Measurements from ENCODE around the gene GAB4.
A peak's percentile ranks its signal among the peaks of the same experiment; 100 is the strongest.
"Not testable (repeated sequence)": the region's sequence is repeated elsewhere in the genome, so short reads cannot be mapped to it uniquely, and the experiment has no call there.

GAB4 gene

GRCh38 chr22:16936625-16937024 is 71.4 kb downstream of the GAB4 start:
- Histone ChIP-seq H3K27ac (ENCODE audit: low read length) (no peak overlapping the region), H3K9me3 (ENCODE audit: control insufficient read depth, insufficient read depth, low read length) (no peaks in the 10 kb centered on the region), H3K36me3 (ENCODE audit: control insufficient read depth, insufficient read depth, low read length) (no peaks in the 10 kb centered on the region), H3K4me1 (ENCODE audit: control insufficient read depth, insufficient read depth, low read length) (no peaks in the 10 kb centered on the region), H3K27me3 (ENCODE audit: control insufficient read depth, insufficient read depth, low read length) (no peaks in the 10 kb centered on the region), H3K4me3 (ENCODE audit: low read length) (no peak overlapping the region)
- DNase-seq (ENCODE audit: low read depth, low spot score), result no peak
- WGBS (ENCODE audit: insufficient coverage, insufficient read length), result no CpG with 5 or more reads among the region's 5 CpGs

- DNase-seq (ENCODE audit: low read depth, low spot score), result no peak
These were observed 72.8 kb downstream of the GAB4 start for GRCh38 chr22:16935209-16935608.

DNA sequence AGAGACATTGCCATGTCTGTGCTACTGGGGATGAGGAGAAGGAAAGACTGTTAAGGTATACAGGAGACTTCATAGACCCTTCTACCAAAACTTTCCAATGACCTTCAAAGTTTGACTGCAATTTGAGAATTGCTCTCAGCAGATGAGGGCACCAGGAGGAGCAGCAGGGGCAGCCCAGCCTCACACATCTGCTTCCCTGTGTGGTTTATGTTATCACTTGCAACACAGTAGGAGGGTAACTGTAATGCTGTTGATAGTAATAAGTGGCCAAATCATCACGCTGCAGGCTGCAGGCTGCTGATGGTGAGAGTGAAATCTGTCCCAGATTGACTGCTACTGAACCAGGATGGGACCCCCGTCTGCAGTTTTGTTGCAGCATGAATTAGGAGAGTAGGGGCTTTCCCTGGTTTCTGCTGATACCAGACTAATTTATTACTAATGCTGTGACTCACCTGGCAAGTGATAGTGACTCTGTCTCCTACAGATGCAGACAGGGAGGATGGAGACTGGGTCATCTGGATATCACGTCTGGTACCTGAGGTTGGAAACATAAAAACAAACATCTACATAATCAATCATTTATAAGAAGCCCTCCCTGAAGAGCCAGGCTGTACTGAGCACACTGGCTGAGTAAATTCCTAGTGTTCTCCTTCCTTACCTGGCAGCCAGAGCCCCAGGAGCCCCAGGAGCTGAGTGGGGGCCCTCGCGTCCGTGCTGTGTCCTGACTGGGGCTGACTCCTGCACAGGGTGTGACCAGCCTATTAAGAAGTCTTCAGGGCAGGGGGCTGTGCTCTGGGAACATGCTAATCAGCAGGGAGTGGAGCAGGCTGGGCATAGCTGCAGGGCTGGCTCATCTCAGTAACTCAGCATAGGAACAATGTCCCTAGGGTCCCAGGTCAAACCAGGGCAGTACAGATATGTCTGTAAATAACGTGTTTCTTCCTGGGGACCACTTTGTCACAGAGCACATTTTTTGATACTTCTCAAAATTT is 74.4 kb downstream of the GAB4 start:
- Histone ChIP-seq H3K27me3 (ENCODE audit: control insufficient read depth, insufficient read depth, low read length) (no peaks in the 10 kb centered on the region), H3K4me3 (ENCODE audit: low read length) (no peak overlapping the region)
- no CpG with 5 or more reads among the region's 7 CpGs for whole genome bisulfite sequencing (ENCODE audit: insufficient coverage, insufficient read length)

More at GRCh38 chr22:16935209-16935608, 72.8 kb downstream of the GAB4 start:
- H3K36me3 ChIP-seq (ENCODE audit: control insufficient read depth, insufficient read depth, low read length), result no peaks in the 10 kb centered on the region
- H3K27ac ChIP-seq (ENCODE audit: low read length), result no peak overlapping the region
- H3K27me3 ChIP-seq (ENCODE audit: control insufficient read depth, insufficient read depth, low read length), result no peaks in the 10 kb centered on the region
- no peak overlapping the region for H3K4me3 ChIP-seq (ENCODE audit: low read length)
- no peaks in the 10 kb centered on the region for H3K9me3 ChIP-seq (ENCODE audit: control insufficient read depth, insufficient read depth, low read length)
- no CpG with 5 or more reads among the region's 4 CpGs for WGBS (ENCODE audit: insufficient coverage, insufficient read length)
- no peaks in the 10 kb centered on the region for H3K4me1 ChIP-seq (ENCODE audit: control insufficient read depth, insufficient read depth, low read length)

DNA sequence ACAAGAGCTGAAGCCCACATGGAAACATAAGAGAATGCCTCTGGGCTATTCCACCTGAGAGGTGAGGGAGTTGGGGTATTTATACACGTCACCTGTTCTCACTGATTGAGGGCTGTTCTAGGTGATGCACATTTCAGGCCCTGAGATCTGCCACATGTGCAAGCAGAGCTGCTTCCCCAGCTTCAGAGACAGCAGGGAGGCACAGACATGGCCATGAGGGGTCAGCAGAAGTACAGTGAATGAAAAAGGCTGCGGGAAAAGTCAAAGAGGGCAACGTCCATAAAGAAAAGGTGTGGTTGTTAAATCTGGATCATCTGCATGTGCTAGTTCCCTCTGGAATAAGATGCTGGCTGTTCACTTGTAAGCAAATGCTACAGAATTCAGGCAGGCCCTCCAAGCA is 75.4 kb downstream of the GAB4 start:
- no peak overlapping the region for H3K27ac ChIP-seq (ENCODE audit: low read length)
- no peak overlapping the region for H3K4me3 ChIP-seq (ENCODE audit: low read length)
- no peaks in the 10 kb centered on the region for H3K36me3 ChIP-seq (ENCODE audit: control insufficient read depth, insufficient read depth, low read length)
- no peaks in the 10 kb centered on the region for H3K4me1 ChIP-seq (ENCODE audit: control insufficient read depth, insufficient read depth, low read length)
- no CpG with 5 or more reads among the region's 3 CpGs for WGBS (ENCODE audit: insufficient coverage, insufficient read length)
- no peaks in the 10 kb centered on the region for H3K9me3 ChIP-seq (ENCODE audit: control insufficient read depth, insufficient read depth, low read length)
- no peak for DNase-seq (ENCODE audit: low read depth, low spot score)
- no peaks in the 10 kb centered on the region for H3K27me3 ChIP-seq (ENCODE audit: control insufficient read depth, insufficient read depth, low read length)

More for the DNA sequence above, 74.4 kb downstream of the GAB4 start:
- DNase-seq (ENCODE audit: low read depth, low spot score), result no peak
- Histone ChIP-seq H3K27ac (ENCODE audit: low read length) (no peak overlapping the region), H3K4me1 (ENCODE audit: control insufficient read depth, insufficient read depth, low read length) (no peaks in the 10 kb centered on the region), H3K36me3 (ENCODE audit: control insufficient read depth, insufficient read depth, low read length) (no peaks in the 10 kb centered on the region), H3K9me3 (ENCODE audit: control insufficient read depth, insufficient read depth, low read length) (no peaks in the 10 kb centered on the region)

DNA sequence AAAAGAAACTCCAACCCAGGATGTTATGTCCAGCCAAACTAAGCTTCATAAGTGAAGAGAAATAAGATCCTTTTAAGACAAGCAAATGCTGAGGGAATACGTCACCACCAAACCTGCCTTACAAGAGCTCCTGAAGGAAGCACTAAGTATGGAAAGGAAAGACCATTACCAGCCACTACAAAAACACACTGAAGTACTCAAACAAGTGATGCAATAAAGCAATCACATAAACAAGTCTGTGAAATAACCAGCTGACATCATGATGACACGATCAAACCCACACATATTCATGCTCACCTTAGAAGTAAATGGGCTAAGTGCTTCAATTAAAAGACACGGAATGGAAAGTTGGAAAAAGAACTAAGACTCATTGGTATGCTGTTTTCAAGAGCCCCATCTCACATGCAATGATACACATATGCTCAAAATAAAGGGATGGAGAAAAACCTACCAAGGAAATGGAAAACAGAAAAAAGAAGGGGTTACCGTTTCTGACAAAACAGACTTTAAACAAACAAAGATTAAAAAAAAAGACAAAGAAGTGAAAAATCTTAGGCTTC is 82.5 kb downstream of the GAB4 start:
- Histone ChIP-seq H3K4me1 (ENCODE audit: control insufficient read depth, insufficient read depth, low read length) (no peaks in the 10 kb centered on the region), H3K27ac (ENCODE audit: low read length) (no peak overlapping the region), H3K27me3 (ENCODE audit: control insufficient read depth, insufficient read depth, low read length) (no peaks in the 10 kb centered on the region), H3K36me3 (ENCODE audit: control insufficient read depth, insufficient read depth, low read length) (no peaks in the 10 kb centered on the region), H3K4me3 (ENCODE audit: low read length) (no peak overlapping the region), H3K9me3 (ENCODE audit: control insufficient read depth, insufficient read depth, low read length) (no peaks in the 10 kb centered on the region)
- no peak for DNase-seq (ENCODE audit: low read depth, low spot score)
- WGBS (ENCODE audit: insufficient coverage, insufficient read length), result no CpG with 5 or more reads among the region's 4 CpGs

DNA sequence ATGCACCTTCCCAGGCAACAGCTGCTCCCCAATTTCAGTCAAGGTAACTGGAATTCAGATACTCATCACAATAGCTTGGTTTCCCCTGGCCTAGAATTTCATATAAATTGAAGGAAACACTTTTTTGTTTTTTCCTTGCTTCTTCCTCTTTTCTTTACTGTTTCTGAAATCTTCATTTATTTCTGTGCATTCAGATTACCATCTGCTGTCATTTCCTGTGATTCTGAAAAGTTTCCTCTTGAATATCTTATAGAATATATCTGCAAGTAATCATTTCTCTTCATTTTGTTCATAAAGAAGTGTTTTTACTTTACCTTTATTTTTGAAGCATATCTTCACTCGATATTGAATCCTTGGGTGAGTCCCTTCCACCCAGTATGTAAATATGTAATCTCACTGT is 85.3 kb downstream of the GAB4 start:
- no peaks in the 10 kb centered on the region for H3K36me3 ChIP-seq (ENCODE audit: control insufficient read depth, insufficient read depth, low read length)
- no peaks in the 10 kb centered on the region for H3K27me3 ChIP-seq (ENCODE audit: control insufficient read depth, insufficient read depth, low read length)
- WGBS (ENCODE audit: insufficient coverage, insufficient read length), result no CpG with 5 or more reads among the region's 1 CpG
- DNase-seq (ENCODE audit: low read depth, low spot score), result no peak
- no peaks in the 10 kb centered on the region for H3K4me1 ChIP-seq (ENCODE audit: control insufficient read depth, insufficient read depth, low read length)
- H3K9me3 ChIP-seq (ENCODE audit: control insufficient read depth, insufficient read depth, low read length), result no peaks in the 10 kb centered on the region
- no peak overlapping the region for H3K4me3 ChIP-seq (ENCODE audit: low read length)
- no peak overlapping the region for H3K27ac ChIP-seq (ENCODE audit: low read length)

- Histone ChIP-seq H3K27ac (ENCODE audit: low read length) (no peak overlapping the region), H3K36me3 (ENCODE audit: control insufficient read depth, insufficient read depth, low read length) (no peaks in the 10 kb centered on the region), H3K27me3 (ENCODE audit: control insufficient read depth, insufficient read depth, low read length) (no peaks in the 10 kb centered on the region), H3K9me3 (ENCODE audit: control insufficient read depth, insufficient read depth, low read length) (no peaks in the 10 kb centered on the region), H3K4me1 (ENCODE audit: control insufficient read depth, insufficient read depth, low read length) (no peaks in the 10 kb centered on the region), H3K4me3 (ENCODE audit: low read length) (no peak overlapping the region)
- no CpG with 5 or more reads among the region's 2 CpGs for WGBS (ENCODE audit: insufficient coverage, insufficient read length)
- DNase-seq (ENCODE audit: low read depth, low spot score), result no peak
These were observed 85.9 kb downstream of the GAB4 start for GRCh38 chr22:16922076-16922475.

GRCh38 chr22:16917144-16918003 is 90.6 kb downstream of the GAB4 start:
- no CpG with 5 or more reads among the region's 16 CpGs for WGBS (ENCODE audit: insufficient coverage, insufficient read length)
- H3K4me1 ChIP-seq (ENCODE audit: control insufficient read depth, insufficient read depth, low read length), result no peaks in the 10 kb centered on the region
- H3K9me3 ChIP-seq (ENCODE audit: control insufficient read depth, insufficient read depth, low read length), result no peaks in the 10 kb centered on the region
- H3K27ac ChIP-seq (ENCODE audit: low read length), result no peak overlapping the region
- no peaks in the 10 kb centered on the region for H3K27me3 ChIP-seq (ENCODE audit: control insufficient read depth, insufficient read depth, low read length)
- peak; percentile 58 for DNase-seq (ENCODE audit: low read depth, low spot score)
- no peaks in the 10 kb centered on the region for H3K36me3 ChIP-seq (ENCODE audit: control insufficient read depth, insufficient read depth, low read length)
- H3K4me3 ChIP-seq (ENCODE audit: low read length), result no peak overlapping the region

DNA sequence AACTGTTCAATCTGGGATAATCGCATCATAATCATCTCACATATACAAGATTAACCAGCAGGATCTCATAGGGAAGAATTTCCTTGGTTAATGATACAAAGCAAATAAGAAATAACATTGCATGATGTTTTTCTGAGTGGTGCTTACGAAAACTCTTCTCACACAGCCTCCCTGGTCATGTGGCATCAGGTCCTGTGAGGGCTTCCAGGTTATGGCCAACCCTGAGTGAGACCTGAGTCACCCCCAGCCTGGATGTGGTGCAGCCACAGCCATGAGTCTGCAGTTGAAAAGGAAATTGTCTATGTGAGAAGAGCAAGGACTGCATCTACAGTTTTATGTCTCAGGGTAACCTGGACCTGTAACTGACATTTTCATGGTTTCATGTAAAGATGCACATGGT is 92.3 kb downstream of the GAB4 start:
- no peak for DNase-seq (ENCODE audit: low read depth, low spot score)
- no peak overlapping the region for H3K4me3 ChIP-seq (ENCODE audit: low read length)
- no peaks in the 10 kb centered on the region for H3K27me3 ChIP-seq (ENCODE audit: control insufficient read depth, insufficient read depth, low read length)
- no peaks in the 10 kb centered on the region for H3K4me1 ChIP-seq (ENCODE audit: control insufficient read depth, insufficient read depth, low read length)
- H3K27ac ChIP-seq (ENCODE audit: low read length), result no peak overlapping the region
- WGBS (ENCODE audit: insufficient coverage, insufficient read length), result no CpG with 5 or more reads among the region's 2 CpGs
- H3K9me3 ChIP-seq (ENCODE audit: control insufficient read depth, insufficient read depth, low read length), result no peaks in the 10 kb centered on the region
- H3K36me3 ChIP-seq (ENCODE audit: control insufficient read depth, insufficient read depth, low read length), result no peaks in the 10 kb centered on the region

GRCh38 chr22:16914911-16915310 is 93.1 kb downstream of the GAB4 start:
- not testable (repeated sequence) for H3K9me3 ChIP-seq (ENCODE audit: control insufficient read depth, insufficient read depth, low read length); H3K4me1 ChIP-seq (ENCODE audit: control insufficient read depth, insufficient read depth, low read length); H3K27me3 ChIP-seq (ENCODE audit: control insufficient read depth, insufficient read depth, low read length); H3K36me3 ChIP-seq (ENCODE audit: control insufficient read depth, insufficient read depth, low read length); H3K4me3 ChIP-seq (ENCODE audit: low read length); DNase-seq (ENCODE audit: low read depth, low spot score); H3K27ac ChIP-seq (ENCODE audit: low read length)
- no CpG with 5 or more reads among the region's 1 CpG for WGBS (ENCODE audit: insufficient coverage, insufficient read length)

All from iPS DF 6.9 (cell line).